ENCODE measurements around the gene RASL10A. TPM values are rescaled to one million over a fixed set of nuclear protein-coding genes. Genes with fewer than 3 reads are reported as not detected.
A peak's percentile ranks its signal among the peaks of the same experiment; 100 is the strongest.
"Not testable (repeated sequence)": the region's sequence is repeated elsewhere in the genome, so short reads cannot be mapped to it uniquely, and the experiment has no call there.

Gene RASL10A, protein sequence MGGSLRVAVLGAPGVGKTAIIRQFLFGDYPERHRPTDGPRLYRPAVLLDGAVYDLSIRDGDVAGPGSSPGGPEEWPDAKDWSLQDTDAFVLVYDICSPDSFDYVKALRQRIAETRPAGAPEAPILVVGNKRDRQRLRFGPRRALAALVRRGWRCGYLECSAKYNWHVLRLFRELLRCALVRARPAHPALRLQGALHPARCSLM
- total RNA-seq: 0.30 and 0.64 TPM in 2 replicates

- Mint-ChIP-seq H3K27ac (no peak within 1 kb of the TSS), H3K9me3 (no peaks in the 10 kb centered on the region), H3K4me3 (peak within 1 kb of the TSS; percentile 57), H3K4me1 (peaks cover 14% of the 10 kb centered on the region), H3K27me3 (peaks cover 44% of the 10 kb centered on the region), H3K36me3 (ENCODE audit: low read depth) (no peaks in the 10 kb centered on the region)
- peak; percentile 63 for DNase-seq
- intact Hi-C loops (cut with micrococcal nuclease): no loop called here
Measured at GRCh38 chr22:29315286-29316140, at the start of gene RASL10A. Gene RASL10A, minus strand, starts transcription at chr22:29315697. Its CDS starts 451 bp downstream, at chr22:29315246.

DNA sequence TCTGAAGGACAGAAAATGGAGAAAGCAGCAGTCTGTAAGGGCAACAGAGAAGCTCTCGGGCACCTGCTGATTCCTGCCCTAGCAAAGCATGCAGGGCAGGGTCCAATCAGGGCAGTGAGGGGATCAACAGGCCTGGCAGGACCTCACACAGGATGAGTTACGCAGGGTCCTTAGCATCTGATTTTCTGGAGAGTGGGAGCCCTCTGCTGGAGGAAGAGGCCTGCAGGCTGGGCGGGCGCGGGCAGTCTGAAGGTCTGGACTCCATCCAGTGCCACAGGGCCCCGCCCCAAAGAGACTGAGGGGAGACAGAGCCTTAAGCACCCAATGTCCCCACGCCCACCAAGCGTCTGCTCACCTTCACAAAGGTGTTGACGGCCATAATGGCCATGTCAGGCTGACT is 44.0 kb upstream of the RASL10A start:
- intact Hi-C loops (cut with micrococcal nuclease): no loop called here
- Mint-ChIP-seq H3K27me3 (no peaks in the 10 kb centered on the region), H3K4me3 (no peak overlapping the region), H3K27ac (no peak overlapping the region), H3K4me1 (no peaks in the 10 kb centered on the region), H3K36me3 (ENCODE audit: low read depth) (peaks cover 41% of the 10 kb centered on the region), H3K9me3 (no peaks in the 10 kb centered on the region)
- no peak for DNase-seq

GRCh38 chr22:29357193-29357890 is 41.8 kb upstream of the RASL10A start:
- H3K36me3 Mint-ChIP-seq (ENCODE audit: low read depth): peaks cover 43% of the 10 kb centered on the region
- H3K27ac Mint-ChIP-seq: not testable (repeated sequence)

GRCh38 chr22:29353860-29354259 is 38.4 kb upstream of the RASL10A start:
- peaks cover 46% of the 10 kb centered on the region for H3K36me3 Mint-ChIP-seq (ENCODE audit: low read depth)
- DNase-seq: no peak
- H3K4me1 Mint-ChIP-seq: no peaks in the 10 kb centered on the region
- H3K4me3 Mint-ChIP-seq: no peak overlapping the region
- no peaks in the 10 kb centered on the region for H3K27me3 Mint-ChIP-seq
- H3K9me3 Mint-ChIP-seq: no peaks in the 10 kb centered on the region
- intact Hi-C loops (cut with micrococcal nuclease): no loop called here
- no peak overlapping the region for H3K27ac Mint-ChIP-seq

More at GRCh38 chr22:29357193-29357890, 41.8 kb upstream of the RASL10A start:
- H3K4me3 Mint-ChIP-seq; H3K27me3 Mint-ChIP-seq; H3K4me1 Mint-ChIP-seq; DNase-seq; H3K9me3 Mint-ChIP-seq; intact Hi-C loops (cut with micrococcal nuclease): not testable (repeated sequence)

DNA sequence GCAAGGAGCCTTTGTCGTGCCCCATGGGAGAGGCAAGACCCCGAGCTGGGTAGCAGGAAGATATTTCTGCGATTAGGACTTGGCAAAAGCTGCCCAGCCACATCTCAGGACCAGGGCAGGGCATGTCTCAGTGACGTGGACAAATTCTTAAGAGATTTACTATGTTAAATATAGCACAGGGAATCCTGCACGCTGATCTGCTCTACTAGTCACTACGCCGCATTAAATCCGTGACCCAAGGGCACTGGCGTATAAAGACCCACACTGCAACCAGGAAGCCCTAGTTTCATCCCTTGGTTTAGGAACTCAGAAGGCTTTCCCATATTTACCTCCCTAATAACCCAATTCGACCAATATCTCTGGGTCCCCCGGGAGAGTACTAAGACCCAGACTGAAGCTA is 37.8 kb upstream of the RASL10A start:
- intact Hi-C loops (cut with micrococcal nuclease): no loop called here
- H3K27me3 Mint-ChIP-seq: no peaks in the 10 kb centered on the region

DNA sequence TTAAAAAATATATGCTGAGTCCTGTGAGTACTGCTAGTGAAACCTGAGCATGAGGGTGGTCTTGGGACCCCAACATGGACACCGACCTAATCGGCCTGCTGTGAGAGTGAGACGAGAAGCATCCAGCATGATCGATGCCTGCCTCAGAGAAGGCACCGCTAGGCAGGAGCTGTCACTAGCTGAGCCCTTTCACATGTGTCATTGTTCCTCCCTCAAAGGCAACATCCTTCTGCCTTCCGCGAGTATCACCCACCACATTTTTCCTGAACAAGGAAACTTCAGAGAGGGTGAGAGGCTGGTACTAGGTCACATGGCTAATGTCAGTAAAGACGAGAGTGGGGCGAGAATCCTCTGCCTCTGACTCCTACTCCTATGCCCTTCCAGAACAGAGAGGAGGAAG is 37.3 kb upstream of the RASL10A start:
- H3K36me3 Mint-ChIP-seq (ENCODE audit: low read depth): peaks cover 49% of the 10 kb centered on the region
- no peaks in the 10 kb centered on the region for H3K9me3 Mint-ChIP-seq
- no peak for DNase-seq
- H3K4me1 Mint-ChIP-seq: no peaks in the 10 kb centered on the region
- no peak overlapping the region for H3K27ac Mint-ChIP-seq
- H3K27me3 Mint-ChIP-seq: no peaks in the 10 kb centered on the region
- intact Hi-C loops (cut with micrococcal nuclease): no loop called here
- no peak overlapping the region for H3K4me3 Mint-ChIP-seq

More for the DNA sequence above, 37.8 kb upstream of the RASL10A start:
- H3K9me3 Mint-ChIP-seq: no peaks in the 10 kb centered on the region
- H3K4me3 Mint-ChIP-seq: no peak overlapping the region
- no peak overlapping the region for H3K27ac Mint-ChIP-seq
- no peak for DNase-seq
- peaks cover 48% of the 10 kb centered on the region for H3K36me3 Mint-ChIP-seq (ENCODE audit: low read depth)
- H3K4me1 Mint-ChIP-seq: no peaks in the 10 kb centered on the region

DNA sequence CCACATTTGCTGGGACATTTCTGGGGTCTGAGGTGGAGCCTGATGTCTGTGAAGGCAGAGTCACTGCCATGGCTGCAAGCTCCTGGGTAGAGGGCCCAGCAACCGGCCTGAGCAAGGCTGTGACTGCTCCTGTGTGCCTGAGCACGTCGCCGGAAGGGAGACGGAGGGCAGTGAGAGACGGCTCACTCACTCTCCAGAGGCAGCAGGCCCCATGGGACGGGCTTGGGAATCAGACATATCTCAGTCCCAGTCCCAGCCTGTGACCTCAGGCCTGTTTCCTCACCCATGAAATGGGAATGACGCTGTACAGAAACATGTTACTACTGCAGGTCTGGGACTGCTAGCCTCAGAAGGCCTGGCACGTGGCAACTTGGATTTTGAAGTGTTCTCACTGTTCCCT is 36.4 kb upstream of the RASL10A start:
- intact Hi-C loops (cut with micrococcal nuclease): no loop called here
- peaks cover 57% of the 10 kb centered on the region for H3K36me3 Mint-ChIP-seq (ENCODE audit: low read depth)
- H3K4me1 Mint-ChIP-seq: no peaks in the 10 kb centered on the region
- H3K9me3 Mint-ChIP-seq: no peaks in the 10 kb centered on the region
- H3K27me3 Mint-ChIP-seq: no peaks in the 10 kb centered on the region
- no peak overlapping the region for H3K27ac Mint-ChIP-seq
- H3K4me3 Mint-ChIP-seq: no peak overlapping the region
- no peak for DNase-seq

DNA sequence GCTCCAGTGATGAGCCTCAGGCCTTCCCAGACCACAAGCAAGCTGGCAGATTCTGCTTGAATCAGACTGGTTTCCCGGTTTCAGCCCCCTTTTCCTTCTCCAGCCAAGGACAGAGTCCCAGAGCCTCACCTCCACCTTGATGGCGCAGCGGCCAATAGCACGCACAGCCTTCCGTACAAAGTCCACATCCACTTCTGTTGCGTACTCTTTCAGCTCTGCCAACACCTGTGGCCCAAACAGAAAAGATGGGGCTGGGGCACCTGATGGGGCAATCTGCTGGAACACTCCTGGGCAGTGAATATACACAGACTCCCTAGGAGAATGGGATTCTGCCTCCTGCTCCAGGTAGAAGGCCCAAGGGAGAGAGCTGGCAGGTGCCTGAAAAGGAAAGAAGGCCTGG is 35.5 kb upstream of the RASL10A start:
- Mint-ChIP-seq H3K36me3 (ENCODE audit: low read depth) (peaks cover 62% of the 10 kb centered on the region), H3K27me3 (no peaks in the 10 kb centered on the region), H3K9me3 (no peaks in the 10 kb centered on the region), H3K4me3 (no peak overlapping the region), H3K4me1 (no peaks in the 10 kb centered on the region), H3K27ac (no peak overlapping the region)
- intact Hi-C loops (cut with micrococcal nuclease): no loop called here
- DNase-seq: no peak

- DNase-seq: no peak
- intact Hi-C loops (cut with micrococcal nuclease): no loop called here
- Mint-ChIP-seq H3K36me3 (ENCODE audit: low read depth) (peaks cover 58% of the 10 kb centered on the region), H3K27ac (no peak overlapping the region), H3K9me3 (no peaks in the 10 kb centered on the region), H3K4me1 (no peaks in the 10 kb centered on the region), H3K27me3 (no peaks in the 10 kb centered on the region), H3K4me3 (no peak overlapping the region)
Measured at GRCh38 chr22:29348956-29349355, 33.5 kb upstream of the RASL10A start.

- Mint-ChIP-seq H3K27me3 (no peaks in the 10 kb centered on the region), H3K4me3 (no peak overlapping the region), H3K9me3 (no peaks in the 10 kb centered on the region), H3K36me3 (ENCODE audit: low read depth) (peaks cover 58% of the 10 kb centered on the region), H3K27ac (no peak overlapping the region), H3K4me1 (no peaks in the 10 kb centered on the region)
- no peak for DNase-seq
- intact Hi-C loops (cut with micrococcal nuclease): no loop called here
Measured at GRCh38 chr22:29348041-29348440, 32.5 kb upstream of the RASL10A start.

DNA sequence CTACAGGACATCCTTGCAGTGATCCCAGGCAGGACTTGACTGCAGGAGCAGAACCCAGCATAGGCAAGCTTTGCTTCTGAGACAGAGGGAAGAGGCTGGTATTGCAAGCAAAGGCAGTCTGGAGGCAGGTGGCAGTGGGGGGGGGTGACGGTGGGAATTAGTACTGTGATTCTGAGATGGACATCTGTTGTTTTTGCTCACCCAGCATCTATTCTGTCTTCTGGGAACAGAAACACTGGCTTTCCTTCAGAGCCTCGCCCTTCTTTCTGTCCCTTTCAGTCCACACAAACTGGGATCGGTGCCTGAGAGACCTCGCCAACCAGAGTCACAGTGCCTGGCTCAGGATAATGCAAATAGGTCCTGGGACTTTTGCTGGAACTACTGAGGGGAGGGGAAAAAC is 31.2 kb upstream of the RASL10A start:
- Mint-ChIP-seq H3K27me3 (no peaks in the 10 kb centered on the region), H3K27ac (no peak overlapping the region), H3K36me3 (ENCODE audit: low read depth) (peaks cover 59% of the 10 kb centered on the region), H3K4me1 (no peaks in the 10 kb centered on the region), H3K4me3 (no peak overlapping the region), H3K9me3 (no peaks in the 10 kb centered on the region)
- intact Hi-C loops (cut with micrococcal nuclease): no loop called here
- DNase-seq: no peak

DNA sequence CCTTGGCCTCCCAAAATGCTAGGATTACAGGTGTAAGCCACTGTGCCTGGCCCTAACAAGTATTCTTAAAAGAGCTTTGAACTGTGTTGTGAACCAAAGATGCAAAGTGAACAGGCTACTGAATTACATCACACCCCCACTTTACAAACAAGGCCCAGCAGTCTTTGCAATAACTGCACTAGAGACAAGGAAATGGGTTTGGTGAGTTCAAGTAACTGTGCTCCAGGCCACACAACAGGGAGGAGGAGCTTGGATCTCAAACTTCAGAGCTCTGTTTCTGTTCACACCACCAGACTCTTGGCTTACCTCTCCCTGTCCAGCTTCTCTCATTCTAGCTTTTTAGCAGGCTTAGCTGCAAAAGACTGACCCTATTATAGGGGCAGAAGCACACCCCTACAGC is 30.4 kb upstream of the RASL10A start:
- Mint-ChIP-seq H3K4me3 (no peak overlapping the region), H3K36me3 (ENCODE audit: low read depth) (peaks cover 56% of the 10 kb centered on the region), H3K27me3 (no peaks in the 10 kb centered on the region), H3K4me1 (no peaks in the 10 kb centered on the region), H3K27ac (no peak overlapping the region), H3K9me3 (no peaks in the 10 kb centered on the region)
- intact Hi-C loops (cut with micrococcal nuclease): no loop called here
- DNase-seq: no peak

- DNase-seq; H3K27ac Mint-ChIP-seq; intact Hi-C loops (cut with micrococcal nuclease); H3K27me3 Mint-ChIP-seq; H3K4me3 Mint-ChIP-seq; H3K9me3 Mint-ChIP-seq; H3K4me1 Mint-ChIP-seq: not testable (repeated sequence)
- peaks cover 54% of the 10 kb centered on the region for H3K36me3 Mint-ChIP-seq (ENCODE audit: low read depth)
Measured at GRCh38 chr22:29344889-29345288, 29.4 kb upstream of the RASL10A start.

- no peak for DNase-seq
- Mint-ChIP-seq H3K4me3 (no peak overlapping the region), H3K27ac (no peak overlapping the region), H3K9me3 (no peaks in the 10 kb centered on the region), H3K4me1 (no peaks in the 10 kb centered on the region), H3K27me3 (no peaks in the 10 kb centered on the region), H3K36me3 (ENCODE audit: low read depth) (peaks cover 56% of the 10 kb centered on the region)
- intact Hi-C loops (cut with micrococcal nuclease): no loop called here
Measured at GRCh38 chr22:29344137-29344536, 28.6 kb upstream of the RASL10A start.
